Measurements from ENCODE around the gene HS3ST2.
"Not testable (repeated sequence)": the region's sequence is repeated elsewhere in the genome, so short reads cannot be mapped to it uniquely, and the experiment has no call there.

Gene HS3ST2

DNA sequence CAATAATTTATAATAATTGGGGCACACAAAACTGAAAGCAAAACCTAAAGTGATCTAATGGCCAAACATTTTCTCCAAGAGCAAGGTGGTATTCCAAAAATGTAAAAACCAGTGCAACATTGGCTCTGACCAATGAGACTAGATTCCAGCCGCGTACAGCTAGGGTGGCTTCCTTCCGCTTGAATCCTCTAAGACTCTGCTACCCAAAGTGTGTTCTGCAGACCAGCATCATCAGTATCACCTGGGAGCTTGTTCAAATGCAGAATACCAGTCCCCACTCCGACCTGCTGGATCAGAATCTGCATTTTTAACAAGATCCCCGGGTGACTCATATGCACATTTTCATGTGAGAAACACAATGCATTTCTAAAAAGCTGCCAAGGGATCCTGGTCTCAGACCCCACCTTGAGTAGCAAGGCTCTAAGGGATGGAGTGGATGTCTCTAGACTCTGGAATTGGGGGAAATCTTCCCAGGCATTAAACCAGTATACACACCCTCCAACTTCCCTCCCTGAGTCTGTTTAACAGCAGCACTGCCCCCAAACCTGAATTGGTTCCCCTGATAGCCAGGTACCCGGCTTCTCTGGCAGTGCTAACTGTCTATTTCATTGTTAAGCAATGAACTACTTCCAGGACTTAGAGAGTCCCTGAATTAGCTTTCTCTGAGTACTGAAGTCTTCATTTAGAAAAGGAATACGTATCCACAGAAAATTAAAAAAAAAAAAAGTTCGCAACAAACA is 118.2 kb downstream of the HS3ST2 start:
- no peak for TF ChIP-seq SP1 (IDR thresholded peaks at IDR 0.05)
- TF ChIP-seq, protein P1, sequence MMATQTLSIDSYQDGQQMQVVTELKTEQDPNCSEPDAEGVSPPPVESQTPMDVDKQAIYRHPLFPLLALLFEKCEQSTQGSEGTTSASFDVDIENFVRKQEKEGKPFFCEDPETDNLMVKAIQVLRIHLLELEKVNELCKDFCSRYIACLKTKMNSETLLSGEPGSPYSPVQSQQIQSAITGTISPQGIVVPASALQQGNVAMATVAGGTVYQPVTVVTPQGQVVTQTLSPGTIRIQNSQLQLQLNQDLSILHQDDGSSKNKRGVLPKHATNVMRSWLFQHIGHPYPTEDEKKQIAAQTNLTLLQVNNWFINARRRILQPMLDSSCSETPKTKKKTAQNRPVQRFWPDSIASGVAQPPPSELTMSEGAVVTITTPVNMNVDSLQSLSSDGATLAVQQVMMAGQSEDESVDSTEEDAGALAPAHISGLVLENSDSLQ (IDR thresholded peaks at IDR 0.05) = no peak
- no peak for TF ChIP-seq FOXK2 (IDR thresholded peaks at IDR 0.05)
- TF ChIP-seq ELF4 (IDR thresholded peaks at IDR 0.05) = no peak
- no peak for TF ChIP-seq BHLHE40 (IDR thresholded peaks at IDR 0.05; ENCODE audit: borderline replicate concordance)
- no peak for TF ChIP-seq SUZ12 (IDR thresholded peaks at IDR 0.05)
- no peak for TF ChIP-seq LEF1 (IDR thresholded peaks at IDR 0.05; ENCODE audit: borderline replicate concordance)
- no peak for TF ChIP-seq NFRKB (IDR thresholded peaks at IDR 0.05)
- TF ChIP-seq ZNF384 (IDR thresholded peaks at IDR 0.05) = no peak
- TF ChIP-seq HDGF (IDR thresholded peaks at IDR 0.05; ENCODE audit: borderline replicate concordance) = no peak
- CTCF ChIA-PET = no interaction called here
- POLR2A ChIA-PET = no interaction called here
- DNase-seq (ENCODE audit: extremely low spot score) = no peak

- no peak for DNase-seq (ENCODE audit: extremely low spot score)
- CTCF ChIA-PET = no interaction called here
- TF ChIP-seq, protein P1 (IDR thresholded peaks at IDR 0.05) = no peak
- no peak for TF ChIP-seq FOXK2 (IDR thresholded peaks at IDR 0.05)
- TF ChIP-seq LEF1 (IDR thresholded peaks at IDR 0.05; ENCODE audit: borderline replicate concordance) = no peak
- TF ChIP-seq CTBP1 (IDR thresholded peaks at IDR 0.05; ENCODE audit: borderline replicate concordance) = no peak
- TF ChIP-seq HDGF (IDR thresholded peaks at IDR 0.05; ENCODE audit: borderline replicate concordance) = no peak
- no peak for TF ChIP-seq FOXM1 (IDR thresholded peaks at IDR 0.05; ENCODE audit: borderline replicate concordance)
- TF ChIP-seq L3MBTL2 (conservative IDR thresholded peaks at IDR 0.05) = no peak
- TF ChIP-seq SP1 (IDR thresholded peaks at IDR 0.05) = no peak
- TF ChIP-seq ELF4 (IDR thresholded peaks at IDR 0.05) = no peak
- TF ChIP-seq SUZ12 (IDR thresholded peaks at IDR 0.05) = no peak
- POLR2A ChIA-PET = no interaction called here
Observed at GRCh38 chr16:22933173-22933572, 119.2 kb downstream of the HS3ST2 start.

GRCh38 chr16:22934786-22935185 is 120.8 kb downstream of the HS3ST2 start:
- DNase-seq (ENCODE audit: extremely low spot score) = no peak
- CTCF ChIA-PET = no interaction called here
- TF ChIP-seq NFRKB (IDR thresholded peaks at IDR 0.05) = no peak
- TF ChIP-seq FOXM1 (IDR thresholded peaks at IDR 0.05; ENCODE audit: borderline replicate concordance) = no peak
- no peak for TF ChIP-seq ZNF384 (IDR thresholded peaks at IDR 0.05)
- no peak for TF ChIP-seq ELF4 (IDR thresholded peaks at IDR 0.05)
- TF ChIP-seq HDGF (IDR thresholded peaks at IDR 0.05; ENCODE audit: borderline replicate concordance) = no peak
- TF ChIP-seq SP1 (IDR thresholded peaks at IDR 0.05) = no peak
- no peak for TF ChIP-seq TARDBP (IDR thresholded peaks at IDR 0.05)
- no peak for TF ChIP-seq CTBP1 (IDR thresholded peaks at IDR 0.05; ENCODE audit: borderline replicate concordance)
- POLR2A ChIA-PET = no interaction called here

GRCh38 chr16:22937169-22937568 is 123.2 kb downstream of the HS3ST2 start:
- ChIA-PET POLR2A (no interaction called here), CTCF (interaction anchor here (1.5 kb wide), 1 partner anchor 38 kb away, joined by 4 read pairs; no protein-coding TSS in a partner anchor)
- no peak for DNase-seq (ENCODE audit: extremely low spot score)
- TF ChIP-seq, protein P1 (IDR thresholded peaks at IDR 0.05) = no peak
- TF ChIP-seq BHLHE40 (IDR thresholded peaks at IDR 0.05; ENCODE audit: borderline replicate concordance) = no peak
- TF ChIP-seq FOXA1 (IDR thresholded peaks at IDR 0.05) = no peak
- no peak for TF ChIP-seq SUZ12 (IDR thresholded peaks at IDR 0.05)
- TF ChIP-seq FOXM1 (IDR thresholded peaks at IDR 0.05; ENCODE audit: borderline replicate concordance) = no peak
- no peak for TF ChIP-seq L3MBTL2 (conservative IDR thresholded peaks at IDR 0.05)
- no peak for TF ChIP-seq ELF4 (IDR thresholded peaks at IDR 0.05)
- no peak for TF ChIP-seq SP1 (IDR thresholded peaks at IDR 0.05)
- TF ChIP-seq CTBP1 (IDR thresholded peaks at IDR 0.05; ENCODE audit: borderline replicate concordance) = no peak

- ChIA-PET POLR2A (no interaction called here), CTCF (no interaction called here)
Observed at GRCh38 chr16:22938647-22939046, 124.7 kb downstream of the HS3ST2 start.

GRCh38 chr16:22939744-22940363 is 125.9 kb downstream of the HS3ST2 start:
- DNase-seq (ENCODE audit: extremely low spot score); POLR2A ChIA-PET; CTCF ChIA-PET: not testable (repeated sequence)
- TF ChIP-seq, protein P1 (IDR thresholded peaks at IDR 0.05) = peak; percentile 79

More at GRCh38 chr16:22938647-22939046, 124.7 kb downstream of the HS3ST2 start:
- no peak for TF ChIP-seq ELF4 (IDR thresholded peaks at IDR 0.05)
- TF ChIP-seq FOXA1 (IDR thresholded peaks at IDR 0.05) = no peak
- no peak for TF ChIP-seq FOXM1 (IDR thresholded peaks at IDR 0.05; ENCODE audit: borderline replicate concordance)
- TF ChIP-seq TARDBP (IDR thresholded peaks at IDR 0.05) = no peak
- no peak for TF ChIP-seq HDGF (IDR thresholded peaks at IDR 0.05; ENCODE audit: borderline replicate concordance)
- TF ChIP-seq SUZ12 (IDR thresholded peaks at IDR 0.05) = no peak
- no peak for TF ChIP-seq L3MBTL2 (conservative IDR thresholded peaks at IDR 0.05)
- DNase-seq (ENCODE audit: extremely low spot score) = no peak

Measured in HEK293T (cell line).